ENCODE data around the gene ADAMTS17.
"Not testable (repeated sequence)": the region's sequence is repeated elsewhere in the genome, so short reads cannot be mapped to it uniquely, and the experiment has no call there.

ADAMTS17 gene

GRCh38 chr15:100346866-100347512, 5.2 kb upstream of the ADAMTS17 start:
- no peak overlapping the region for H3K4me3 ChIP-seq (ENCODE audit: low read depth, low read length)
- no peak for TF ChIP-seq CTCF (IDR thresholded peaks at IDR 0.05; ENCODE audit: borderline replicate concordance, insufficient read depth, low read depth, low read length)

- TF ChIP-seq CTCF (IDR thresholded peaks at IDR 0.05; ENCODE audit: borderline replicate concordance, insufficient read depth, low read depth, low read length): no peak
- no peak overlapping the region for H3K4me3 ChIP-seq (ENCODE audit: low read depth, low read length)
Measured at GRCh38 chr15:100345438-100345837, 3.7 kb upstream of the ADAMTS17 start.

- no peak overlapping the region for H3K4me3 ChIP-seq (ENCODE audit: low read depth, low read length)
- TF ChIP-seq CTCF (IDR thresholded peaks at IDR 0.05; ENCODE audit: borderline replicate concordance, insufficient read depth, low read depth, low read length): no peak
Measured at GRCh38 chr15:100343251-100343650, 1.5 kb upstream of the ADAMTS17 start.

- H3K4me3 ChIP-seq (ENCODE audit: low read depth, low read length): no peak overlapping the region
- no peak for TF ChIP-seq CTCF (IDR thresholded peaks at IDR 0.05; ENCODE audit: borderline replicate concordance, insufficient read depth, low read depth, low read length)
Measured at GRCh38 chr15:100341239-100341749, 481 bp downstream of the ADAMTS17 start.

GRCh38 chr15:100340721-100341238, 995 bp downstream of the ADAMTS17 start:
- H3K4me3 ChIP-seq (ENCODE audit: low read depth, low read length): no peak overlapping the region
- TF ChIP-seq CTCF (IDR thresholded peaks at IDR 0.05; ENCODE audit: borderline replicate concordance, insufficient read depth, low read depth, low read length): no peak

GRCh38 chr15:100339999-100340398, 1.8 kb downstream of the ADAMTS17 start:
- H3K4me3 ChIP-seq (ENCODE audit: low read depth, low read length): no peak overlapping the region
- no peak for TF ChIP-seq CTCF (IDR thresholded peaks at IDR 0.05; ENCODE audit: borderline replicate concordance, insufficient read depth, low read depth, low read length)

GRCh38 chr15:100339451-100339850, 2.3 kb downstream of the ADAMTS17 start:
- not testable (repeated sequence) for H3K4me3 ChIP-seq (ENCODE audit: low read depth, low read length)

Measured in GM12875 (cell line).